Stimulated activated CD4-positive, alpha-beta T cell treated with anti-CD3 and anti-CD28 coated beads, Interleukin-1b, Interleukin-23, amount 100 ng/mL, for 48 hours (primary cell): Measurements from ENCODE around the gene PEX16.

Source experiments
- DNase-seq: peaks from one replicate; pipeline ENCODE4 v3.0.0-alpha.2; 2020

Gene PEX16

DNA sequence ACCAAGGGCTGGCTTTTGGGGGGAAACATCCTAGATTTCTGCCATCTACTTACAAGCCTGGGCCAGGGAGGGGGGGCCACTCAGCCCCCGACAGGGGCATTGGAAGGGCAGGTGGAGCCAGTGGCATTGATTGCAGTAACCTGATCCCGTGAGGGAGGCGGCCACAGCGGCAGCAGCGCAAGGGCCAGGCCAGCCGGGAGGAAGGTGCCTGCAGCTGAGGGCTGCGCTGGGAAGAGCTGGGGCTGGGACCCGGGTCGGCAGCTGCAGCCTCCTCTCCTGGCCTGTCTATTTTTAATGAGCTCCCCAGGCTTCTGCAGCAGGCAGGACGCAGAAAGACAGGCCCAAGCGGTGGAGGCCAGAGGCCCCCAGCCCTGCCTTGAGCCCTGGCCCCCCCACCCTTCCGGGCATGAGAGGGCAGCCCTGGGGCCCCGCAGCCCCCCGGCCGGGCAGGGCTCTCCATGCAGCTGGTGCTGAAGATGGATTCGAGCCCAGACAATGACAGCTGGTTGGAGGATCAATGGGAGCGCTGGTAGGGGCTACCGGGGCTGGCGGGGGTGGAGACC lies 21.2 kb downstream of the PEX16 start:
- DNase-seq = no peak

DNA sequence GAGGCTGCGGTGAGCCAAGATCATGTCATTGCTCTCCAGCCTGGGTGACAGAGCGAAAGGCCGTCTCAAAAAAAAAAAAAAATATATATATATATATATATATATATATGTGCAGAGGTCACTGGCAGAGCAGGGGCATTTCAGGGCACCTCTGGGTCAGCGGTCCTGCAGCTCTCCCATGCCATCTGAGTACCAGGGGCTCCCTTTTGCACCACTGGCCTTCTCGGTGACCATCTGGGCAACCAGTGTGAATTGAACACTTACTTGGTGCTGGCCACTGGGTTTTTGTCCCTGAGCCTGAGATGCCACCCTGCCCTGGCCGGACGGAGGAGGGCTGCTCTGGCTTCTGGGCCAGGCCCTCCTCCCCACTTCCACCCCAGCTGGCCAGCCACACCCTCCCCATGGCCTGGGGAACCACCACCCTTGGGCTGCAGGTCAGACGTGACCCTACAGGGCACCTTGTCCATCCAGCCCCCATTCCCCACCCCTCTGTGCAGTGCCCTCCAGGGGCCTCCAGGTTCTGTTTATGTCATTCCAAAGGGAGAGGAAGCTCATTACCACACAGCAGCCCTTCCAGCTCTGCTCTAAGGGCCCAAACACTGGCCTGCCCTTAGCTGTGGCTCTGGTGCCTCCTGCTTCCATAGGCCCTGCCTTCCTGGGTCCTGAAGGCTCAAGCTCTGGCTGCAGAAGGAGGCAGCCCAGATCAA lies 22.0 kb downstream of the PEX16 start:
- DNase-seq = no peak

GRCh38 chr11:45894555-45895247 lies 23.0 kb downstream of the PEX16 start:
- no peak for DNase-seq

DNA sequence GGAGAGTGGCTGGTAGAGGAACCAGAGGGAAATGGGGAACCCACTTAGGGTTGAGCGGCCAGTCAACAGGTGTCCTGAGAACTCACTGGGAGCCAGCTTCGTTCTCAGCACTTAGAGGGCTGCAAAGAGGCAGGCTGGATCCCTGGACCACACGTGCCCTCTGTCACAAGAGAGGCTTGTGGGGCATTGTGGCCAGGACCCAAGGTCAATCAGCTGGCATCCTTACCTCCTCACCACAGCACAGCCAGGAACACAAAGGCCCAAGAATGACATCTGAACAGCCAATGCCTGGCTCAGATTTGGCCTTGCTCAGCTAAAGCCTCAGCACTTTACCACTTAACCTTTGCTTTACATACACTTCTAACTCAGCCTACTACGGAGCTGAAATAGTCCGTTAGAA lies 24.8 kb downstream of the PEX16 start:
- no peak for DNase-seq

DNA sequence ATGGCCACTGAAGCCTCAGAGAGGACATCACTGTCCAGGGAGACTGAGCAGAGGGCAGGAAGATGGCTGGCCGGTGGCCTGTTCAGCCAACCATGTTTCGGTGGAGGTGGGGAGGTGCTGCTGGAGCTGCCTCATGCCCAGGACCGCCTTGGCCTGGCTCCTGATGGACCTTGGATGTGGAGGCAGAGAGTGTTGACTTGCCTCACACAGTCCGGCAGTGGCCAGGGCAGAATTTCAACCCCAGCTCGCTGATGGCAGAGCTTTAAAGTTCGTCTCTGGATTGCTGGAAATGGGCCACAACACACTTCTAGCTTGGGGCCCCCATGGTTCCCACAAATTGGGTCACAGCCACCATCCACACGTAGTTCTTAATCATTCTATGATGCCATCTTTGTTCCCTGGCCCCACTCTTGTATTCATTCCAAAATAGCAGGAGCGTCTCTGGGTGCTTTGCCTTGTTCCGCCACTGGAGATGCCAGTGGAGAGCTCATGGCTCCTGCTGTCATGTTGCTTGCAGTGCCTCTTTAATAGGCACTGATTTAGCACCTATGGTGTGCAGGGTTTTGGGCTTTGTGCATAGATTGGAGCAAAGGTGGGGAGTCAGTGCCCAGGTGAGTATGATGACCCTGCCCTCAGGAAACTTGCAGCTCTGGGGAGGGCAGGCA lies 26.7 kb downstream of the PEX16 start:
- no peak for DNase-seq

DNA sequence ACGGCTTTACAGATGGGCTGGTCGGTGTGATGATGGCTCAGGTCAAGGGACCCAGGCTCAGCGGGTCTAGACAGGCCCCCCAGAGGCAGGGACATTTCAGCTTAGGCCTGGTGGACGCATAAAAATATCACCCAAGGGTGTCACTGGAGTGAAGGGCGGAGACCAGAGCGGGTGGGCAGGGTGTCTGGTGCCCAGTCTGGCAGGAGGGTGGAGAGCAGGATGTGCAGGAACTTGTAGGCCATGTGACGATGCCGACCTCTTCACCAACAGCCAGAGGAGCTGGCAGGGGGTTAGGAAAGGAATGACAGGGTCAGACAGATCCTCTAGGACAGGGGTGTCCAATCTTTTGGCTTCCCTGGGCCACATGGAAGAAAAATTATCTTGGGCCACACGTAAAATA lies 27.7 kb downstream of the PEX16 start:
- DNase-seq = no peak

GRCh38 chr11:45889555-45889954 lies 28.1 kb downstream of the PEX16 start:
- DNase-seq = no peak

GRCh38 chr11:45887587-45887986 lies 30.1 kb downstream of the PEX16 start:
- DNase-seq = no peak

GRCh38 chr11:45886816-45887520 lies 30.7 kb downstream of the PEX16 start:
- no peak for DNase-seq

GRCh38 chr11:45885921-45886721 lies 31.6 kb downstream of the PEX16 start:
- no peak for DNase-seq

DNA sequence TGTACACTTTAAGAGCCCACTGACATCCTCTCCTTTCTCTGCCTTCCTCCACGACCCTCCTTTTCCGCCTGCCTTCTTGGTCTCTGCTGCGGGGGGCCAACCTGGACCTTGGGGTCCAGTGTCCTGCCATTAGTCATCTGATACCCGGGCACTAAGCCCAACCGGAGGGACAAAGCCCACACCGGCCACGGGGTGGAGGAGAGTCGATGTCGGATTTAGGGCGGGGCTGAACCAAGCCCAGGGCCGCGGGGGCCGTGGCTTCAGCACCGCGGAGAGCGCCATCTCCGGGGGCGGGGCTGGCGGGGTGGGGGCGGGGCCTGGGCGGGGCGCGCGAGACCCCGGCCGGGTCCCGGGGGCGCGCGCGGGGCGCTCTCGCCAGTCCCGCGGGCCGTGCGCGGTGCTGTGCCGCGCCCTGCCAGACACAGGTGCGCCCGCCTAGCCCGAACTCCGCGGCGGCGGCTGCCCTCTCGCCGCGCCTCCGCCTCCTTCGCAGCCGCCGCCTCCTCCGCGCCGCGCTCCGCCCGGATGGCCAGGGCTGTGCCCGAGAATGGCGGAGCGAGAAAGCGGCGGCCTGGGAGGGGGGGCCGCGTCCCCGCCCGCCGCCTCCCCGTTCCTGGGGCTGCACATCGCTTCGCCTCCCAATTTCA lies 32.3 kb downstream of the PEX16 start, which contains the start of gene MAPK8IP1:
TSS of gene MAPK8IP1 (plus strand) at position 378 of the 647 bp plus-strand sequence. CDS start at position 548, 170 bp downstream.
- DNase-seq = peak; percentile 28

- DNase-seq = no peak
These were observed 33.0 kb downstream of the PEX16 start for GRCh38 chr11:45884596-45885185.

- DNase-seq = no peak
These were observed 35.8 kb downstream of the PEX16 start for GRCh38 chr11:45881708-45882368.

- DNase-seq = no peak
These were observed 36.7 kb downstream of the PEX16 start for GRCh38 chr11:45880772-45881570.

DNA sequence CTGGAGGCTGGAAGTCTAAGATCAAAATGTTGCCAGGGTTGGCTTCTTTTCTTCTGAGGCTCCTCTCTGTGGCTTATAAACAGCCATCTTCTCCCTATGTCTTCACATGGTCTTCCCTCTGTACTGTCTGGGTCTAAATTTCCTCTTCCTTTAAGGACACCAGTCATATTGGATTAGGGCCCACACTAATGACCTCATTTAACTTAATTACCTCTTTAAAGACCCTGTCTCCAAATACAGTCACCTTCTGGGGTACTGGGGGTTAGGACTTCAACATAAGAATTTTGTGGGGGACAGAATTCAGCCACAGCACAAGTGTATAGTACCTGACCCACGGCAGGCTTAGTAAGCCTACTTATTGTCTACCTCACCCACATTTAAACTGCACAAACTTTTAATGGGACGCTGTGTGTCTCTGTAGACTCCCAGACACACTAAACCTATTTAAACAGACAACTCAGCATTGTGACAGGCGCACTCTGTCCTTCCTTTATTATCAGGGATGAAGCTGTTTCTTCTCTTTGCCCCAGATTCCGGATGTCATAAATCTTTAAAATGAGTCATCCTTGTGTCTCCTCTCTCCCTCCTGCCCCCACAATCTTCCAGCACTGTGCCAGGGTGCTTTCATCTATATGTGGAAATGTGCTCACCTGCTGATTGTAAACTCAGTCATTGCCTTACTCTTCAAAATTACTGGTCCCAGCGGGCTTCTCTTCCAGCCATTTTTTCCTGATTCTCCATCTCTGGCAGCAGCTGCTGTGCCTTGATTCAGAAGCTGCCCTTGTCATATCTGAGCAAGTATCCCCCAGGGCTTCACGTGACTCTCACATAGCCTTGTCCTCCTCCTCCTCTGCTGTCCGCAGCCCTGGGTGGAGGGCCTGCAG lies 37.6 kb downstream of the PEX16 start:
- DNase-seq = no peak

GRCh38 chr11:45877845-45878244 lies 39.8 kb downstream of the PEX16 start:
- no peak for DNase-seq

DNA sequence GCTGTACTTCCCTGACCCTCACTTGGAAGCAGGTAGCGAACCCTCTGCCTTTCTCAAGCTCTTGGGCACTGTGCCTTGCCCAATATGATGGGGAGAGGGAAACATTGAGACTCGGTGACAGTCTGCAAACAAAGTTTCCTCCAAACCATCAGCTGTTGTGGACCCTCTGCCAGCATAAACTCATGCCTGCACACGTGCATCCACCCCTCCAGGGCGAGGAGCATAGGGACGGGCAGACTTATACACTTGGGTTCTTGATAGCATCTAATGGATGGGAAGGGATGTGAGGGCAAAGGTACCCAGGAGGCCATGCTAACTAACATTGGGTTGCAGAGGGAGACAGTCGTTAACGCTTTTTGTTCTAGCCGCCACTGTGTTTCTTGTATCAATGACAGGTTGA lies 40.5 kb downstream of the PEX16 start:
- no peak for DNase-seq

GRCh38 chr11:45876401-45876800 lies 41.3 kb downstream of the PEX16 start:
- DNase-seq = no peak
